ENCODE results near the gene TBC1D10A.

The TBC1D10A gene

DNA sequence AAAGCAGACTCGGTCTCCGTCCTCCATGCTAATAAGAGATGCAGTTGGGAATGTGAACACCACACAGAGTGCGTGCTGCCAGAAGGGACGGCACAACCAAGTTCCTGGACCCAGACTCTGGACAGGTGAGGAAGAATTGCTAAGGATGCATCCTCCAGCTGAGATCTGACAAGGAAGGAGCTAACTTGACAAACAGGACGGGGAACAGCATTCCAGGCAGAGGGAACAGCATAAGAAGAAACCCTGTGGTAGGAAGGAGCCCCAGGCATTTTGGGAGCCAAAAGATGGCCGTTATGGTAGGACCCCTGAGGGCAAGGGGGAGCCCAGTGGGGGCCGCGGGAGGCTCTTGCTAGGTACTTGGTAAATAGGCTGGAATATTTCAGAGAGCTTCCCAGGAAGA lies 66.1 kb downstream of the TBC1D10A start:
- TF ChIP-seq, protein P1, sequence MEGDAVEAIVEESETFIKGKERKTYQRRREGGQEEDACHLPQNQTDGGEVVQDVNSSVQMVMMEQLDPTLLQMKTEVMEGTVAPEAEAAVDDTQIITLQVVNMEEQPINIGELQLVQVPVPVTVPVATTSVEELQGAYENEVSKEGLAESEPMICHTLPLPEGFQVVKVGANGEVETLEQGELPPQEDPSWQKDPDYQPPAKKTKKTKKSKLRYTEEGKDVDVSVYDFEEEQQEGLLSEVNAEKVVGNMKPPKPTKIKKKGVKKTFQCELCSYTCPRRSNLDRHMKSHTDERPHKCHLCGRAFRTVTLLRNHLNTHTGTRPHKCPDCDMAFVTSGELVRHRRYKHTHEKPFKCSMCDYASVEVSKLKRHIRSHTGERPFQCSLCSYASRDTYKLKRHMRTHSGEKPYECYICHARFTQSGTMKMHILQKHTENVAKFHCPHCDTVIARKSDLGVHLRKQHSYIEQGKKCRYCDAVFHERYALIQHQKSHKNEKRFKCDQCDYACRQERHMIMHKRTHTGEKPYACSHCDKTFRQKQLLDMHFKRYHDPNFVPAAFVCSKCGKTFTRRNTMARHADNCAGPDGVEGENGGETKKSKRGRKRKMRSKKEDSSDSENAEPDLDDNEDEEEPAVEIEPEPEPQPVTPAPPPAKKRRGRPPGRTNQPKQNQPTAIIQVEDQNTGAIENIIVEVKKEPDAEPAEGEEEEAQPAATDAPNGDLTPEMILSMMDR (conservative IDR thresholded peaks at IDR 0.05; ENCODE audit: low read length): no peak
- no peak overlapping the region for H3K4me3 ChIP-seq (ENCODE audit: low read length)
- no peak for DNase-seq (ENCODE audit: low read depth)

DNA sequence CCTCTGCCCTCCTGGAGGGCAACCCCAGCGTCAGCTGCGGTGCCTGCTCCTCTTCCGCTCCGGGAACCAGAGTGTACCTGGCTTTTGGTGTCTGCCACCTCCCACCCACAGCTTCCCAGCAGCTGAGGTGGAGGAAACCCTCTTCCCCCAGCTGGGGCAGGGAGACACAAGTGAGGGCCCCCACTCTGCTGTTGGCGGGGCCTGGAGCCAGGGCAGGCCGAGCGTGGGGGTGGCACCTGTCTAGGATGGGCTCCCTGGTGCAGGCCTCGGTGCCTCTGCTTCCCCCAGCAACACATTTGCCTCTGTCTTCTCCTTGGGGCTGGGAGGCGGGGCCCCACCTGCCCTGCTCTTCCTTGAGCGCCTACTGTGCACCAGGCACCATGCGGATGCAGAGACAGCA lies 66.5 kb downstream of the TBC1D10A start:
- TF ChIP-seq, protein P1 (conservative IDR thresholded peaks at IDR 0.05; ENCODE audit: low read length): no peak
- DNase-seq (ENCODE audit: low read depth): no peak
- no peak overlapping the region for H3K4me3 ChIP-seq (ENCODE audit: low read length)

DNA sequence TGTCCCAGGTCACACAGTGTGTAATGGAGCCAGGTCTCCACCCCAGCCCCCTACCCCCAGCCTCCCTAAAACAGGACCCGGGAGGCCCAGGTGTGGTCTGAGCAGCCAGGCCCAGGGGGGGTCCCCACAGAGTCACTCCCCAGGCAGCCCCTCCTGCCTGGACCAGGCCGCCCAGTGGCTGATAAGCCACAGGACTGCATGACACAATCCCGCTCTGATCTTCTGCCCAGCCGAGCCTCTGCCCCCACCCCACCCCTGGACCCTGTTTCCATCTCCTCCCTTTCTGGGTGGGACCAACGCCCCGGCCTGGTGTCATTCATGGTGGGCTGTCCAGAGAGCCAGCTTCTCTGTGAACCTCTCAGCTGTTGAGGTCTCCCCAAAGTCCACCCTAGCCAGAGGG lies 72.4 kb downstream of the TBC1D10A start:
- no peak overlapping the region for H3K4me3 ChIP-seq (ENCODE audit: low read length)
- no peak for DNase-seq (ENCODE audit: low read depth)
- TF ChIP-seq, protein P1 (conservative IDR thresholded peaks at IDR 0.05; ENCODE audit: low read length): no peak

DNA sequence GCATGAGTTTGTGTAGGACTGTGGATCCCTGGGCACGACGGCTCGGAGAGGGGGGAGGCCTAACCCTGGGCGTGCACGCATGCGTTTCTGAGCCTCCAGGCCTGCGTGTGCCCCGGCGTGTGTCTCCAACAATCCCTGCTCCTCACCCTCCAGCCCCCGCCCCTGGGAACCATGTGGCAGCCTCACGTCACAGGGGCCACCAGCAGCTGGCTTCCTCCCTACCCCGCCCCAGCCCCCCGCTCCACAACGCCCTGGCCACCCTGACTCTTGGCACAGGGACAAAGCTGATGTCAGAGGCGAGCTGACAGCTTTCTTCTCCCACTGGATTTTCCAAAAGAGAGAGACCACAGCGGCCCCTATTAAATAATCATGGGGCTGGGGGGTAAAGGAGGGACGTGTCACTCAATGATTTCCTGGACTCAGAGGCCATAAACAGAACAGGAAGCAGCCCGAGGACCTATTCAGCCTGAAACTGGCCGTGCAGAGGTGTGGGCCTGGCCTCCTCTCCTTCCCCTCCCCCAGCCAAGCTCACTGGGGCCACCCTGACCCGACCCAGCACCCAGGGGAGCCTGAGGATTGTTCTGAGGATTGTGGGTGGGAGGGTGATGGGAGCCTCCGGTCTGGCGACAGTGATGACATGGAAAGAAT lies 73.4 kb downstream of the TBC1D10A start:
- DNase-seq (ENCODE audit: low read depth): no peak
- H3K4me3 ChIP-seq (ENCODE audit: low read length): no peak overlapping the region

DNA sequence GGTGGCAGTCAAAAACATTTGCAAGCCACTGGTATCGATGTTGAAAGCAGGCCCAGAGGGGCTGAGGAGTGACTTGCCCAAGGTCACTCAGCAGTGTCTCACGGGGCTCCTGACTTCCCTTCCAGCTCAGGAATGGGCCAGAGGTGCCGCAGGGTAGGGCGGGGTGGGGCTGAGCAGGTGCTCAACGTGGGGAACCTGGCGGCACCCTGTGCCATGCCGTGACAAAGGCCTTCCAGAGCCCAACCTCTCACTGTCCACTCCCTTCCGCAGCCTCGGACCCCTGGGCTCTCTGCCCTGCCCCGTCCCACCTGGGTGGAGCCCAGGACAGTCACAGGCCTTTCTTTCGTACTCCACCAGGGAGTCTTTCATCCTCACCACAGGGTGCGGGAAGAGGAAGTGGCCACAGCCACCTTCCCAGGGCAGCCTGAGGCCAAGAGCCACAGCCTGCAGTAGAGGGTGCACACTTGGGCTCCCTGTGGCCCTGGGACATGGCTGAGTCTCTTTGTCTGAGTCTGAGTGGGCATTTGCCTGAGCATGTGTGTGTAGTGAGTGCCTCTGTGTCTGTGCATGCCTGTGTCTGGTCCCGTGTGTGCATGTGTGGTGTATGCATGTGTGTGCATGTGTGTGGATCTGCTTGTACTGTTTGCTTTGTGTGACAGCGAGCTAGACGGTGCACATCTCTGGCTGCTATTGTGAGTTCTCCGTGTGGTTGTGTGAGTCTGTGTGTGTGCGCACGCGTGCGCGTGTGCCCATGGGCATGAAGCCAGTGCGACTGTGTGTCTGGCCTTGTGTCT lies 74.1 kb downstream of the TBC1D10A start:
- no peak overlapping the region for H3K4me3 ChIP-seq (ENCODE audit: low read length)
- DNase-seq (ENCODE audit: low read depth): no peak
- TF ChIP-seq, protein P1 (conservative IDR thresholded peaks at IDR 0.05; ENCODE audit: low read length): no peak

More for the DNA sequence above, 73.4 kb downstream of the TBC1D10A start:
- TF ChIP-seq, protein P1 (conservative IDR thresholded peaks at IDR 0.05; ENCODE audit: low read length): no peak

DNA sequence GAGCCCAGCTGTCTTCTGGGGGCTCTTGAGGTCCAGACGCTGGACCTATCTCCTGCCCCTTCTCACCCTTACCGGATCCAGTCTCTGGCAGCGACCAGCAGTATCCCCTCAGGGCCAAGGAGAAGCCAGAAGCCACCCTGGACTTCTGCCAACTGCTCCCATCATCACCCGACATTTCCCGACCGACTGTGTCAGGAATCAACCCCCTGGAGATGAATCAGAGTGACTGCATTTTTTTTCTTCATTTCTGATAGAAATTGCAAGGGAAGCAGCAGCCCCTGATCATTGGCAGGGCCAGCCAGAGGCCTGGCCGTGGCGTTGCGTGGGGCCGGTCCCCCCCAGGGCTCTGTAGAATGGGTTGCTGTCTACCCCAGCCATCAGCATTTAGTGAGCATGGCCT lies 75.0 kb downstream of the TBC1D10A start:
- no peak overlapping the region for H3K4me3 ChIP-seq (ENCODE audit: low read length)
- TF ChIP-seq, protein P1 (conservative IDR thresholded peaks at IDR 0.05; ENCODE audit: low read length): no peak
- no peak for DNase-seq (ENCODE audit: low read depth)
